ENCODE results near the gene MOGAT3.

GRCh38 chr7:101245147-101245668 lies 44.4 kb upstream of the MOGAT3 start:
- TF ChIP-seq RFX5 (IDR thresholded peaks at IDR 0.05; ENCODE audit: low read depth, low read length) (no peak), POLR2A (IDR thresholded peaks at IDR 0.05; ENCODE audit: low read depth, low read length) (no peak), CTCF (conservative IDR thresholded peaks at IDR 0.05; ENCODE audit: low read depth, low read length) (no peak)

All from IMR-90 (cell line).